Ovary (tissue), 3 donors: ENCODE measurements around the gene TMEM132D.

Source experiments
- CTCF ChIP-seq, 3 donors: fragments of 450-650 bp in 2 of 3; fragments of 200-600 bp in 1 of 3; IDR thresholded peaks; one replicate each; pipeline versions ENCODE4 v1.5.1 to v1.8.0; 2016 to 2022; ENCODE audit warnings: antibody characterized with exemption in 3 of 3, mild to moderate bottlenecking in 1 of 3
- EP300 ChIP-seq: sonication (generic); formaldehyde crosslinking; IDR thresholded peaks from one replicate; pipeline ENCODE4 v1.6.1; 2017; ENCODE audit warnings: antibody characterized with exemption
- POLR2A ChIP-seq: fragments of 450-650 bp; IDR thresholded peaks from one replicate; pipeline ENCODE4 v1.6.1; 2017; ENCODE audit warnings: antibody characterized with exemption, mild to moderate bottlenecking, moderate library complexity
- donor health status: DM: no; HTN: no; CAD: no.

- TF ChIP-seq CTCF (IDR thresholded peaks at IDR 0.05) (no peak), POLR2A (no peak), EP300 (no peak)
Observed at GRCh38 chr12:129331356-129332085, 572.3 kb downstream of the TMEM132D start.
